GM12891 (cell line): ENCODE data around the gene RPP21.

Experiments used
- POLR2A ChIP-seq: IDR thresholded peaks from 2 replicates; pipeline ENCODE4 v1.6.1; 2011; ENCODE audit warnings: low read depth, low read length, control low read depth
- TAF1 ChIP-seq: IDR thresholded peaks from 2 replicates; pipeline ENCODE4 v1.6.1; 2011; ENCODE audit warnings: low read depth, low read length, control low read depth

DNA sequence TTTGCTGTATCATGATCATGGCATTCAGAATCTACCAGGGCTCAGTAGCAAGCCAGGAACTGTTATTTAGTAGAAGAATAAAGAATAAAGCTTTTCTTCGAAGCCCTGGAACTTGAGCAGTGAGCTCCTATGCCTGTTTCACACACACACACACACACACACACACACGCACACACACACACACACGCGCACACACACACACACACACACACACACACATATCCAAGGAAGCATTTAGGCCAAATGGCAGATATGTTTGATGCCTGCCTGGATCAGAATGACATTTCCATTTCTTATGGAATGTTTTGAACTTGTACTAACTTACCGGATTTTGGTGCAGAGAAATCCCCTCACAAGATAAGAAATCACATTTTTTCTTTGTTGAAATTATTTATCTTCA, 35.5 kb downstream of the RPP21 start:
- TF ChIP-seq POLR2A (no peak), TAF1 (no peak)
